HG02571 (cell line): ENCODE data around the gene DAGLA.
"Not testable (repeated sequence)": the region's sequence is repeated elsewhere in the genome, so short reads cannot be mapped to it uniquely, and the experiment has no call there.

Experiments
- ATAC-seq: cut with Tn5 transposase; IDR thresholded peaks from one replicate; pipeline ENCODE4 v1.9.1; 2021; ENCODE audit warnings: mild to moderate bottlenecking, moderate library complexity; ENCODE audit not compliant: unreplicated experiment

The DAGLA gene

GRCh38 chr11:61679893-61680621, at the start of gene DAGLA:
Gene DAGLA (plus strand): TSS chr11:61680391. CDS start chr11:61720156, 39,765 bp downstream.
- no peak for ATAC-seq

GRCh38 chr11:61632096-61632495, 48.1 kb upstream of the DAGLA start:
- no peak for ATAC-seq

GRCh38 chr11:61635304-61635703, 44.9 kb upstream of the DAGLA start:
- no peak for ATAC-seq

DNA sequence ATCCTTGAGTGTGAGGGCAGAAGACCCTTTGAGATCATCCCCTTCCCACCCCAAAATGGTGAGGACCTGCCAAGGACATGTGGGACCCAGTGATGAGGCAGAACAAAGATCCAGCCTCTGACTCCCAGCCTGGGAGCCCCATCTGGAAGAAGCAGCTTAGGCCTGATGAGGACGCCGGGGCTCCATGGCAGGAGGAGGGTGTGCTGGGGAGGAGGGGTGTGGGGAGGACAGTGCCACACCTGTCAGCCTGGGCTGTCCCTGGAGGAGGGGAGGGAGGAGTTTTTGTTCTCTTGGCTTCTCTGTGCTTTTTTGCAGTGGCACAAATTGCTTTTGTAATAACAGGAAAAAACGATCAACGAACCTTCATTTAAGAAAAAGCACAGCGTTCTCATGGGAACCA, 44.4 kb upstream of the DAGLA start:
- ATAC-seq: no peak

- ATAC-seq: no peak
These were observed 43.5 kb upstream of the DAGLA start for GRCh38 chr11:61636676-61637075.

DNA sequence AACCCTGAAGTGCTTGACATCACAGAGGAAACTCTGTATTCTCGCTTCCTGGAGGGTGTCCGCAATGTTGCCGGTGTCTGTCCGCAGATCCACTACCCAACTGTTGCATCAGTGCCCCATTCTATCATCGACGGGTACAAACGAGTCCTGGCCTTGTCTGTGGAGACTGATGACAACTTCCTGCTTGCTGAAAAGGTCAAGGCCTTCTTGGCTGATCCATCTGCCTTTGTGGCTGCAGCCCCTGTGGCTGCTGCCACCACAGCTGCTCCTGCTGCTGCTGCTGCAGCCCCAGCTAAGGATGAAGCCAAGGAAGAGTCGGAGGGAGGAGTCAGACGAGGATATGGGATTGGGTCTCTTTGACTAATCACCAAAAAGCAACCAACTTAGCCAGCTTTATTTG, 42.9 kb upstream of the DAGLA start:
- no peak for ATAC-seq

- ATAC-seq: no peak
These were observed 40.3 kb upstream of the DAGLA start for GRCh38 chr11:61639816-61640443.

- ATAC-seq: no peak
These were observed 38.0 kb upstream of the DAGLA start for GRCh38 chr11:61642162-61642561.

GRCh38 chr11:61645179-61645868, 34.9 kb upstream of the DAGLA start:
- no peak for ATAC-seq

- ATAC-seq: no peak
These were observed 32.7 kb upstream of the DAGLA start for GRCh38 chr11:61647529-61647928.

- no peak for ATAC-seq
These were observed 29.2 kb upstream of the DAGLA start for GRCh38 chr11:61650781-61651571.

GRCh38 chr11:61652135-61652534, 28.1 kb upstream of the DAGLA start:
- ATAC-seq: no peak

- ATAC-seq: no peak
These were observed 25.8 kb upstream of the DAGLA start for GRCh38 chr11:61654397-61654829.

- not testable (repeated sequence) for ATAC-seq
These were observed 24.7 kb upstream of the DAGLA start for GRCh38 chr11:61655266-61656159.

DNA sequence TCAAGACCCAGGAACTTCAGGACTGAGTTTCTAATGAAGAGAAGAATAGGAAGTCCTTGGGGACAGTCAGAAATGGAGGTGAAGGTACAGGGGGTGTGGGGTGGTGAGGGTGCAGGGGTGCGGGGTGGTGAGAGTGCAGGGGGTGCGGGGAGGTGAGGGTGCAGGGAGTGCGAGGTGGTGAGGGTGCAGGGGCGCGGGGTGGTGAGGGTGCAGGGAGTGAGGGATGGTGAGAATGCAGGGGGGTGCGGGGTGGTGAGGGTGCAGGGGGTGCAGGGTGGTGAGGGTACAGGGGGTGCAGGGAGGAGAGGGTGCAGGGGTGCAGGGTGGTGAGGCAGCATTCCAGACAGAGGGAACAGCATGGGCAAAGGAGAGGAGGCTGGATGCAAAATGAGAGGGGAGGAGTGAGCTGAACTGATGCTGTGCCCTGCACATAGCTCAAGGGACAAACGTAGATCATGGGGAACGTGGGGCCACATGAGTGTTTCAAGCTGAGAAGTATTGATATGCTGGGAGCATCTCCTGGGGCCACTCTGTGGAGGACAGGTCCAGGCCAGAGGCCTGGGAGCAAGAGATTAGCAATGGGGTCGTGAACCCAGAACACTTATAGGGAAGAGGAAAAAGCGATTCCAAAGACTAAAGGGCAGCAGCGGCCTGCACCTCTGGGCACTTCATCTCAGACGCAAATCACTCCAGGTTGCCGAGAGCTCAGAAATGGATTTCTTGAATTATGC, 23.7 kb upstream of the DAGLA start:
- no peak for ATAC-seq

DNA sequence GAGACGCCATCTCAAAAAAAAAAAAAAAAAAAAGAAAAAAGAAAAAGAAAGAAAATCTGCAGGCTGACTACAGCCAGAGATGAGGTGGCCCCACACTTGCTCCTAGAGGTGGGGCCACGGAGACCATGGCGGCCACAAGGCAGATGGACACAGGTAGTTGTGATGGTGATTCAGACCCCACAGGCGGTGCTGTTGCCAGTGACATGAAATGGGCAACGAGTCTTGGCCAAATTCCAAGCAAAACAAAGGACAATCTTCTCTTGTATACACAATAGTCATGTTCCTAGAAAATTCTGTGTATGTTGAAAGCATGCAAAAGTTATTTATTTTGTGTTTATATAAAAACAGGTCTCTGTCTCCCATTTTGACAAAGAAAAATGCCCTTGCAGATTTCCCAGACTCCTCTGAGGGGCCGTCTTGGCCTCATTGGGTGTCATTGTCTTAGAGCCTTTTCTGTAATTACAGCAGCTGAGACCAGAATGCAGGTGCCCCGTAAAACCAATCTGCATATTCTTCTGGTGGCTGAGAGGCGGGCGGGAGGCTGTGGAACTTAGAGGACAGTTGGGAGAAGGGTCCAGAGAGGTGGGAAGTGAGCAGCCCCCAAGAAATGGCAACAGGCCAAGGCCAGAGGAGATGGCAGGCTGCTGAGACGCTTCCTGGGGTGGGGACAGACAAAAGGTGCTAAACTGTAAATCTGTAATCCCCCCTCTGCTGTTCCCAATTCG, 22.5 kb upstream of the DAGLA start:
- ATAC-seq: no peak

DNA sequence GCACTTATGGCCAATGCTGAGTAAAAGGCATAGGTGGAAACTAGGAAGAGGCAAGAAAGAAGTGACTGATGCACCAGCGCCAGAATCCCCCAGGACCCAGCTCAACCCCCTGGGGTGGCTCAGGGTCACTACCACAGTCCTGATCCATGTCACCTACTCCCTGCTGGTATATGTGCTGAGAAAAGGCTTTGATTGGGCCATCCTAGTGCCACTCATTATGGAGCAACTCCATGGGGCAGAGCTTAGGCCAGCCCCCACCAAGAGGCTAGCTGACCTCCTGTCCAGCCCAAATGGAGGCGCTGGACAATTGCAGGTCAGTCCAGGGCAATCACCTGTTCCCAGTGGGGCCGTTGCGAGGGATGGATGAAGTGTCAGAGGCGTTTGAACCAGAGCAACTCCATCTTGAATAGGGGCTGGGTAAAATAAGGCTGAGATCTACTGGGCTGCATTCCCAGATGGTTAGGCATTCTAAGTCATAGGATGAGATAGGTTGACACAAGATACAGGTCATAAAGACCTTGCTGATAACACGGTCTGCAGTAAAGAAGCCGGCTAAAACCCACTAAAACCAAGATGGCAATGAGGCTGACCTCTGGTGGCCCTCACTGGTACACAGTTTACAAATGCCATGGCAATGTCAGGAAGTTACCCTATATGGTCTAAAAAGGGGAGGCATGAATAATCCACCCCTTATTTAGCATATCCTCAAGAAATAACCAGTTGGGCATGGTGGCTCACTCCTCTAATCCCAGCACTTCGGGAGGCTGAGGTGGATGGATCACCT, 20.6 kb upstream of the DAGLA start:
- no peak for ATAC-seq

- ATAC-seq: not testable (repeated sequence)
These were observed 19.2 kb upstream of the DAGLA start for GRCh38 chr11:61660997-61661396.
